ENCODE results near the gene LCN6.

- TF ChIP-seq CTCF (IDR thresholded peaks at IDR 0.05; ENCODE audit: low read length): no peak
- no peak for TF ChIP-seq EZH2 (optimal IDR thresholded peaks at IDR 0.05; ENCODE audit: low read depth, low read length)
- no peak for TF ChIP-seq EZH2phosphoT487 (IDR thresholded peaks at IDR 0.05; ENCODE audit: low read length)
Observed at GRCh38 chr9:136743639-136744211, 4.6 kb downstream of the LCN6 start.
